ENCODE results near the gene GABBR2.
"Not testable (repeated sequence)": the region's sequence is repeated elsewhere in the genome, so short reads cannot be mapped to it uniquely, and the experiment has no call there.

Gene GABBR2

GRCh38 chr9:98471185-98471584, 237.6 kb downstream of the GABBR2 start:
- DNase-seq, result peak in 1 of 4 experiments; percentile 6

DNA sequence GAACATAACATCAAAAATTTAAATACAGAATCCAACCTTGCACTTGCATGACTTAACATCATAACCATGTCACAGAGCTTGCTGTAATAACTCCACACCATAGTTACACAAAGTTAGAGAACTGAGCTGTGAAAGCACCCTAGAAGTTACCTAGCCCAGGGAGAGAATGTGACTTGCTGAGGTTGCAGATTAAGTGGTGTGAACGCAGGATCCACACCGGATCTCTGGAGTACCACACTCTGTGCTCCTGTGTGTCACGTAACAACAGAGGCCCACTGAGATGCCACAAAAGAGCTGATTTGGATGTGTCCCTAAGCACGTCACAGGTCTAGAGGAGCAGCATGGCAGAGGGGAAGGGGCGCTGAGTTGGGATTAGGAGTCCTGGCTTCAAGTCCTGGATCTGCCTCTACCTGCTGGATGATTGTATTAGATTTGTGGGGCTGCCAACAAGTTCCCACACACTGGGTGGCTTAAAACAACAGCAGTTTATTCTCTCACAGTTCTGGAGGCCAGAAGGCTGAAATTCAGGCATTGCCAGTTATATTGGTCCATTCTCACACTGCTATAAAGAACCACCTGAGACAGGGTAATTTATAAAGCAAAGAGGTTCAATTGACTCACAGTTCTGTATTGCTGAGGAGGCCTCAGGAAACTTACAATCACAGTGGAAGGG, 240.0 kb downstream of the GABBR2 start:
- no peak for DNase-seq

GRCh38 chr9:98465799-98466198, 242.9 kb downstream of the GABBR2 start:
- DNase-seq, result peak in 1 of 4 experiments; percentile 2

- not testable (repeated sequence) for DNase-seq
Observed at GRCh38 chr9:98464156-98464690, 244.5 kb downstream of the GABBR2 start.

DNA sequence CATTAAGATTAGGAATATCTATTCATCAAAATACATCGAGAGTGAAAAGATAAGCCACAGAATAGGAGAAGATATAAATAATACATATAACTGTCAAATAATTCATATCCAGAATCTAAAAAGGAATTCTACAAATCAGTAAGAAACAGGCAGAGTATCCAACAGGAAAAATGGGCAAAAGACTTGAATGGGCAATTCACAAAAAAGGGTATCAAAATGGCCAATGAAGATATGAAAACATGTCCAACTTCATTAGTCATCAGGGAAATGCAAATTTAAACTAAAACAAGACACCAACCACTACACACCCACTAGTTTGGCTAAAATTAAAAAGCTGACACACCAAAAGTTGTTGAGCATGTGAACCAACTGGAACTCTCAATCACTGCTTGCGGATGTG, 246.4 kb downstream of the GABBR2 start:
- no peak for DNase-seq

DNA sequence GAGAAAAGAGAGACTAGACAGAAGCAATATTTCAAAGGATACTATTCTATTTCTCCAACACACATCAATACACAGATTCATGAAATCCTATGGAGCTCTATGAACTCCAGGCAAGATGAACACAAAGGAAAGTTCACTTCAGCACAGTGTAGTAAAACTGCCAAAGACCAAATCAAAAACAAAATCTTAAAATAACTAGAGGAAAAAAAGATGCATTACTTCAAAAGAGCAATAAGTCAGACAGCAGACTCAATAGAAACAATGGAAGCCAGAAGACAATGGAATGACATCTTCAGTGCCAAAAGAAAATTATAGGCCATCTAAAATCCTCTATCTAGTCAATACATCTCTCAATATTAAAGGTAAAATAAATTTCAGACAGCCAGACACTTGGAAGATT, 248.0 kb downstream of the GABBR2 start:
- no peak for DNase-seq

DNA sequence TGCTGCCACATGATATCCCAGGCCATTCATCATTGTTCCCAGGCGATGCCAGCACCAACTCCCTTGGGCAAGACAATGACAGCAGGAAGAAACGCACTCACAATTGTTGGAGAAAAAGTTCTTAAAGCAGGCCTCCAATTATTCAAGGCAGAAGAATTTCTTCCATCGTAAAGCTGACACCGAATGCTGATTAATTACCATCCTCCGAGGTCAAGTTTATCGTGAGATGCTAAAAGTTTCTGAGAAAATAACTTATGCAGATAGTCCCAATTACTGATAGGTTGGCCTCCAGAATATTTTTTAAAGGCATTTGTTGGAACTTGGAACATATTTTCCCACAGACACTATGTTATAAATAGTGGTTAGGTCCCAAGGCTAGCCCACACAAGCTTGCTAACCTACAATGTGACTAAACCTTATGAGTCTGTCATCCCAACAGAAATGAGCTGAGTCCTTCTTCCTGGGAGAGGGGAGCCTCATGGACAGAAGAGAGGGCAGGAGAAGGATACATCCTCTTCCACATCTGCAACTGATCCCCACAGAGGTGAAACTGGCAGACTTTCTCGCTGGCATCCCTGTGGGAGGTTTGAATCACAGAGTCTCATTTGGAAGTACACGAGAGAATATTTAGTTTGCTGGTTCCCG, 250.9 kb downstream of the GABBR2 start:
- DNase-seq, result no peak

GRCh38 chr9:98456156-98456613, 252.6 kb downstream of the GABBR2 start:
- DNase-seq, result no peak

DNA sequence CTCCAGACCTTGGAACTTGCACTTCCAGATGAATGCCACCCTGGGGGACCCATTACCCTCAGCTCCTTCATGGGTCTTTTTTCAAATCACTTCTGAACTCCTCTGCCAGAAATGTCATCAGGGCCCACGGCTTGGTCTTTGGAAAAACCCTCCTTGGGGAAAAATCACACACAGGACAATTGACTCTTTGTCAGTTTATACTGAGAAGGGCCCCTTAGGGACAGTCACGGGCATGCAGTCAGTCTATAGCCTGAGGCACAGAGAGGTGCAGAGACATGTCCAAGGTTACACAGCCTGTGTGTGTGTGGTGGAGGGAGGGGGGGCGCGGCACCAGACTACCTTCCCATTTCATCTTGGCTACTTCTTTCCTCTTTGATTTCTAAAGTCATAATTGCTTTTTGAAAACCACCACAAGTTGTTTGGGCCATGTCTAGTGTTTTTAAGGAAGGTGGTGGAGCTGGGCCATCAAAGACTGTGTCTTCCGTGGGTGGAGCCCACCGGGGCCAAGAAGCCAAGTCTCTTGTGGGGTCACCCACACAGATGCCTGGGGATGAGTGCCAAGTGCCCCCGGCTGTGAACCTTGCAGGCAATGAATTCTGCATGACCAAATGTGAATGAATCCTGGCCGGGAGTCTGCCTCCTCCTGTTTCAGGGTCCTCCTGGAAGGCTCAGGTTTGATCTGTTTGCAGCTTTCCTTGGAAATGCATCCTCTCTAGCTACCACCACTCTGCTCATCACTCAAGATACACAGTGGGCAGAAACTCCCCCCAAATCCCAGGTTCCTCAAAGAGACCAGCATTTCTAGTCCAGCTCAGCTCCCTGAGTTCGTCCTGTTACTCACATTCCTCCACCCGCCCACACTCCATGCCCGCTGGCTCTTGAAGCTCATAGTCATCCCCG, 253.2 kb downstream of the GABBR2 start:
- peak; percentile 45 to 67 (median 54) for DNase-seq

DNA sequence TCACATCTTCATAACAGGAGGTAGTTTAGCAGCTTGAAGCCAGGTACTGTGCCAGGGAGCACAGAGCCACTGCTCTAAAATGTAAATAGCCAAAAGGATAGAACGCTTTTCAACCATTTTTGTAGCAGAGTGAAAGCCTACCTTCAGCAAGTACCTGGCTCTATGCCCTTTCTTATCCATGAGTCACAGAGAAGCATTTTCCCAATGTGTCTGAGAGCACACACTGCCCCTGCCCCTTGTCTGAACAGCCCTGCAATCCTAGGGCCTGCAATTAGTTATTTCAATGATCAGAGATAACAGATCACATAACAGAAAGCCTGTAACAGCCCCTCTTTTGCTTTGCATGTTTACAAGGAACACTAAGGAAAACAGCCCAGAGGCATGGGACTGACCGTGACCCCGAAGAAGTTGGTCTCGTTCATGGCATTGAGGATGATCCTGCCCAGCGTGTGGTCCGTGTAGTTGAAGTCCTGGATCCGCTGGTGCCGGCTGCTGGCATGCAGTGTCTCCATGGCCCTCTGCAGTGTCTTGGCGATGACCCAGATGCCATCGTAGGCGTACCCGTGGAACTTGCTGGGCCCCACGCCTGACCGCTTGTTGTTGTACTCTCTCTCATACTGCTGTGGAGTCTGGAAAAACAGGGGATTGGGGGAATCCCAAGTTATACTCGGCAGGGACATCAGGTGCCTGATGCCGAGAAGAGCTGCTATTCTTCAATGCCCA, 255.0 kb downstream of the GABBR2 start:
- DNase-seq, result no peak

DNA sequence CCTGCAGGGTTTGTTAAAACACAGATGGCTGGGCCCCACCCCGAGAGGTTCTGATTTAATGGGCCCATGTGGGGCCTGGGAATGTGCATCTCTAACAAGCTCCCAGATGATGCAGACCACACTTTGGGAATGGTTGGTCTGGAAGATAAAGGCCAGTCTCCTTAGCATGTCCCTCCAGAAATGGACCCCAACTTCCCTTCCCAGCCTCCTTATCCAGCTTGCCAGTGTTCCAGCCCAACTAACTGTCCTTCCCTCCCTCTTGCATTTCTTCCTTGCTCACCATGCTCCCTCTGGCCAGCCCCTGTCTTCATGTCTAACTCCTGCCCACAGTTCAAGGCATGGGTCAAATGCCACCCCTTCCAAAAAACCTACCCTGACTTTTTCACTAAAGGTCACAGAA, 257.2 kb downstream of the GABBR2 start:
- DNase-seq, result no peak

GRCh38 chr9:98450496-98450895, 258.2 kb downstream of the GABBR2 start:
- no peak for DNase-seq

GRCh38 chr9:98449871-98450270, 258.9 kb downstream of the GABBR2 start:
- DNase-seq, result no peak

GRCh38 chr9:98445576-98445975, 263.2 kb downstream of the GABBR2 start:
- no peak for DNase-seq

DNA sequence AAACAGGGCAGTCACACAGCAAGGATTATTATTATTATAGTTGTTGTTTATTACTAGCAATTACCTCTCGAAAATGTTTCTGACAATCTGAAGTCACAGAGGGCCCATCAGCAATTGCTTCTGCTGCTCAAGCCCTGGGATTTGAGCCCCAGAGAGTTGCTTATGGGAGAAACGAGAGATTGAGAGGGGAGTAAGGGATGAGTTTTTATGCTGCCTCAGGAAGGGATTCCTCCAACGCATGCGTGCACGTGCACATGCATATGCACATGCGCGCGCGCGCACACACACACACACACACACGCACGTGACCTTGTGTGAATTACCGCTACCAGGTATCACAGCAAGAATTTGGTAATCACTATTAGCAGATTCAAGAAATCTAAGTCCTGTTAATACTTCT, 264.1 kb downstream of the GABBR2 start:
- no peak for DNase-seq

DNA sequence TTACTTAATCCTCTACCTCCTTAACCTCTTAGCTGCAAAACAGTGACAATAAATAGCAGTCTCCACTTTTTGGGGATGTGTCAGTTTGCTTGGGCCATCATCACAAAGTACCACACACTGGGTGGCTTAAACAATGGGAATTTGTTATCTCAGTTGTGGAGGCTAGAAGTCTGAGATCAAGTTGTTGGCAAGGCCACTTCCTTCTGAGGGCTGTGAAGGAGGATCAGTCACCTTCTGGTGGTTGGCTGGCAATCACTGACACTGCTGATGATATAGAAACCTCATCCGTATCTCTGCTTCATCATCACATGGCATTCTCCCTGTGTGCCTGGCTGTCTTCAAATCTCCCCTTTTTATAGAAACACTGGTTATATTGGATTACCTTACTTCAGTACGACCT, 266.2 kb downstream of the GABBR2 start:
- peak in 1 of 4 experiments; percentile 3 for DNase-seq

- DNase-seq, result no peak
Observed at GRCh38 chr9:98442114-98442513, 266.6 kb downstream of the GABBR2 start.

- no peak for DNase-seq
Observed at GRCh38 chr9:98438666-98439065, 270.1 kb downstream of the GABBR2 start.

DNA sequence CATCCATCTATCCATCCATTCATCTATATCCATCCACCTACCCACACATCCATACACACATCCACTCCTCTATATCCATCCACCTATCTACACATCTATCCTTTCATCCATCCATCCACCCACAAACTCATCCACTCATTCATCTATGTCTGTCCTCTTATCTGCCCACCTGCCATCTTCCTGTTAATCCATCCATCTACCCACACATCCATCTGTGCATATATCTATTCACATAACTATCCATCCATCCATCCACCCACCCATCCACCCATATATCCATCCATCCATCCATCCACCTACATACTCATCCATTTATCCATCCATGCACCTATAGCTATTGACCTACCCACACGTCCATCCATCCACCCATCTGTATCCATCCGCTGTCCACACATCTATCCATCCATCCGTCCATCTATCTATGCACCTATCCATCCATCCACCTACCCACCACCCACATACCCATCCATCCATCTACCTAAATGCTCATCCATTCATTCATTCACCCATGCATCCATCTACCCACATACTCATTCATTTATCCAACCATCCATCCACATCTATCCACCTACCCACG, 271.2 kb downstream of the GABBR2 start:
- no peak for DNase-seq

DNA sequence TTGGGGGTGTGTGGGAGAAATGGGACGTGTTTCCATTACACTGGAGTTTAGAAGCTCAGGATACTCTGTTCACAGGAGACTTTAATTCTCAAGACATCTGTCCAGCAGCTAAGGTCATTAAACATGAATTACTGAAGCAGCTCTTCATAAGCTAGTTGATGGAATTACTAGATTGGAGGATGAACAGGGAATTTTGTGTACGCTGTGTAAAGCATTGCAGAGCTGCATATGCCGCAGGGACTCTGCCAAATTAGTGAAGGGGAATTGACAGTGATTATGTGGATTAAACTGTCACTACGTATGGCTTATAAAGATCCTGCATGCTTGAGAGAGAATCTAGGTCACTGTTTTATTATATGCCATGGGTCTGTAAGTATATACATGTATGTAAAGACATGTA, 275.8 kb downstream of the GABBR2 start:
- no peak for DNase-seq

GRCh38 chr9:98432134-98432533, 276.6 kb downstream of the GABBR2 start:
- DNase-seq, result no peak

All from suppressor macrophage (primary cell).